Measurements from ENCODE around the gene CD22.
"Not testable (repeated sequence)": the region's sequence is repeated elsewhere in the genome, so short reads cannot be mapped to it uniquely, and the experiment has no call there.

Gene CD22

DNA sequence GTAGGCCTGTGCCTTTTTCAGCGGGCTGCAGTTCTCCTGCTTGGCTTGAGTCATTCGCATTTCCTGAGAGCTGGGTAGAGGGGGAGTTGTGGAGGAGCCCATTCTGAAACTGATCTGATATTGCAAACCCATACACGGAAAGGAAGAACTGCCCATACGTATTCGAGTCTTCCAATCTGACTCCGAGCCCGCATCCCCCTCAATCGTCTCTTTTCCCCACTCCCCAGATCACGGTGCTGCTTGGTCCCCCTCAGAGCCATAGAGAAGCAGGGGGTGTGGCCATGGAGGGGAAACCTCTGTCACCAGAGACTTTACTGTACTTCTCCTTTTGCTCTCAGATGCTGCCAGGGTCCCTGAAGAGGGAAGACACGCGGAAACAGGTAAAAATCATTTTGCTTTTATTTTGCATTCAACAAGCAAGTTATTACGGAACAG lies at the start of gene CD22:
TSS of gene CD22 (plus strand) at position 337 of the 435 bp plus-strand sequence. CDS start 2,854 bp downstream, outside the sequence.
- ATAC-seq: peak; percentile 49
- no peak for DNase-seq

DNA sequence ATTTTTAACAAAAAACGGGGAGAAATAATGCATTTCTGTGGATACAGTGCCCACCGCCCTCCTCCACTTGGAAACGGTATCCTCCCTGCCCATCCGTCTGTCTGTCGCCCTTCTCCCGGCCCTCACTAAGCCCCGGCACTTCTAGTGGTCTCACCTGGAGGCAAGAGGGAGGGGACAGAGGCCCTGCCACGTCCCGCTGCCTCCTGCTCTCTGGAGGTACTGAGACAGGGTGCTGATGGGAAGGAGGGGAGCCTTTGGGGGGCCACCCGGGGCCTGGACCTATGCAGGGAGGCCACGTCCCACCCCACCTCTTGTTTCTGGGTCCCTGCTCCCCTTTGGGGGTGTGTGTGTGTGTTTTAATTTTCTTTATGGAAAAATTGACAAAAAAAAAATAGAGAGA lies 49.6 kb upstream of the CD22 start:
- DNase-seq (no peak), ATAC-seq (no peak)

DNA sequence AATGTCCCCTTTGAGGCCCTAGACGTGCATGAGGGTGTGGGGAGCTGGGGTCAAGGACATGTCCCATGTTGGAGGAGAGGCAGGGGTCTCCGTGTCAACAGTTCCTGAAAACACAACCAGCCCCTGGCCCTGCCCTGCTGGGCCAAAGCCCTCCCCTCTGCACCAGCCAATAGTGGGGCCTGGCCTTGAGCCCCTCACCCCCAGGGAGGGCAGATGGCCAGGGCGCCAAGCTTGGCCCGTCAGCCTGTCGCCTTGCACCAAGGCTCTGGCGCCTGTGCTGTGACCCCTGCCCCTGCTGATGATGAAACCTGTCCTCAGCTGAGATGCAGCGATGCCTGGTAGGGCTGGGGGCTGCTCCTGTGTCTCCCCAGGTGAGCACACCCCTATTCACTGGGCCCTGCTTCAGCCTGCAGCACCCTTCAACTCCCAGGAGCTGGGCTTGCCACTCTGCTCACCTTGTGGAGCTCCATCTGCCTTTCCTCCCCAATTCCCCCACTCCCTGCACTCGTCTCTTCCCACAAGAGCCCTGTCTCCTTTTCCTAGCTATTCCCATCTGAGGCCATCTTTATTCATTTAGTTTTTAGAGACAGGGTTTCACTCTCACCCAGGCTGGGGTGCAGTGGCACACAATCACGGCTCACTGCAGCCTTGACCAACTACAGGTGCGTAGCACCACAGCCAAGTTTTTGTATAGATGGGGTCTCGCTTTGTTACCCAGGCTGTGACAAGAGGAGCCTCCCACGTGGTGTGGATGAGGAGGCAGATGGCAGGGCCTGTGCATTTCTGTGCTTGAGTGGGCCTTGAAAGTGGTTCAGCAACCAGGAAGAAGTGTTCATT lies 48.8 kb upstream of the CD22 start:
- ATAC-seq (no peak), DNase-seq (no peak)

DNA sequence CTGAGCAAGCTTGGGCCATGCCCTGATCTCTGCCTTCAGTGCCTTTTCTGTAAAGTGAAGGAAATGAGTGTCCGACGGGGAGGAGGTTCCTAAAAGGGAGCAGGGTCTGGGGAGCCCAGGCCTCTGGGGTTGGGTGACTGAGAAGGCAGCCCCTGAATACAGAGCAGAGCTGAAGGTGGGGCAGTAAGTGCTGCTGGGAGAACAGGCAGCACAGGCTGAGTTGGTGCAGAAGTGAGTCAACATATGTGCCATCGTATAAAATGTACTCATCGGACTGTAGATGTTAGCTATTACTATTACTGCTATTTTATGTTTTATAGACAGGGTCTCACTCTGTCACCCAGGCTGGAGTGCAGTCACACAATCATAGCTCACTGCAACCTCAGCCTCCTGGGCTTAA lies 47.7 kb upstream of the CD22 start:
- ATAC-seq (no peak), DNase-seq (no peak)

DNA sequence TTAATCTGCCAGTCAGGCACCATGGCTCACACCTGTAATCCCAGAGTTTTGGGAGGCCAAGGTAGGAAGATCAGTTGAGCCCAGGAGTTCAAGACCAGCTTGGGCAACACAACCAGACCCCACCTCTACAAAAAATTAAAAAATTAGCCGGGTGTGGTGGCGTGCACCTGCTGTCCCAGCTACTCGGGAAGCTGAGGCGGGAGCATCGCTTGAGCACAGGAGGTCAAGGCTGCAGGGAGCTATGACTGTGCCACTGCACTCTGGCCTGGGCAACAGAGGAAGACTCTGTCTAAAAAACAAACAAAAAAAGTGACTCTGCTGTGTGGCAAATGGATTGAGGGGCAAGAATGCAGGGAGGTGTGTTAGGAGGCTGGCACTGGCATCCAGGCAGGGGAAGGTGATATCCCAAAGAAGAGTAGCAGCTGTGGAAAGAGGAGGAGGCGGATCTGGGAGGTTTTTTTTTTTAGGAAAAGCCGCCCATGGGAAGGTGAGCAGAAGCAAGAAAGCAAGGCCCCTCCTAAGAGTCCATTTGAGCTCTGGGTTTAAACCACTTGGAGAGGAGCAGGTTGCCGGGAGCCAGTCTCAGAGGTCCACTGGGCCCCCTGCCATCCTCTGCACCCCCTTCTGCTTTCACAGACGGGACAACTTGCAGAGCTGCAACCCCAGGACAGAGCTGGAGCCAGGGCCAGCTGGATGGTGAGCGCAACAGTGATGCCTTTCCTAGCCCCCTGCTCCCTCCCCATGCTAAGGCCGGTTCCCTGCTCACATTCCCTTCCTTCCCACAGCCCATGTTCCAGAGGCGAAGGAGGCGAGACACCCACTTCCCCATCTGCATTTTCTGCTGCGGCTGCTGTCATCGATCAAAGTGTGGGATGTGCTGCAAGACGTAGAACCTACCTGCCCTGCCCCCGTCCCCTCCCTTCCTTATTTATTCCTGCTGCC lies 44.6 kb upstream of the CD22 start:
- no peak for DNase-seq
- no peak for ATAC-seq

DNA sequence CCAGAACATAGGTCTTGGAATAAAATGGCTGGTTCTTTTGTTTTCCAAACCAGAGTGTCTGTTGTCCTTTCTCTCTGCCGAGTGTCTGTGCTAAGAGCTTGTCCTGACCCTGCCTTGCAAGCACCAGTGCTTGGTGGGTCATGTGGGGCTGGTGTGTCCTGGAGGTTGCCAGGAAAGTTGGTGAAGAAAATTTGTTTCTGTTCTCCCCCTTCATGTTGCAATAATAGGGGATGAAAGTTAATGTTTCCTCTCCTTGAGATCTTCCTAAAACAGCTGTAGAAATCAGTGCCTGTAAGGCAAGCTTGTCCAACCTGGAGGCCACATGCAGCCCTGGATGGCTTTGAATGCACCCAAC lies 43.9 kb upstream of the CD22 start:
- no peak for ATAC-seq
- no peak for DNase-seq

DNA sequence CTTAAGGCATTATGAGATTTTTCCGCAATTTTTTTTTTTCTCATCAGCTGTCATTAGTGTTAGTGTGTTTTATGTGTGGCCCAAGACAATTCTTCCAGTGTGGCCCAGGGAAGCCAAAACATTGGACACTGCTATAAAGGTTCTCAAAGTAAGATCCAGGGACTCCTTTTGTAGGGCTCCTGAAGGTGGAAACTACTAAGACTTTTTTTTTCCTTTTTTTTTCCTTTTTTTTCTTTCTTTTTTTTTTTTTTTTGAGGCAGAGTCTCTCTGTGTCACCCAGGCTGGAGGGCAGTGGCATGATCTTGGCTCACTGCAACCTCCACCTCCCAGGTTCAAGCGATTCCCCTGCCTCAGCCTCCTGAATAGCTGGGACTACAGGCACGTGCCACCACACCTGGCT lies 43.5 kb upstream of the CD22 start:
- not testable (repeated sequence) for ATAC-seq, DNase-seq

DNA sequence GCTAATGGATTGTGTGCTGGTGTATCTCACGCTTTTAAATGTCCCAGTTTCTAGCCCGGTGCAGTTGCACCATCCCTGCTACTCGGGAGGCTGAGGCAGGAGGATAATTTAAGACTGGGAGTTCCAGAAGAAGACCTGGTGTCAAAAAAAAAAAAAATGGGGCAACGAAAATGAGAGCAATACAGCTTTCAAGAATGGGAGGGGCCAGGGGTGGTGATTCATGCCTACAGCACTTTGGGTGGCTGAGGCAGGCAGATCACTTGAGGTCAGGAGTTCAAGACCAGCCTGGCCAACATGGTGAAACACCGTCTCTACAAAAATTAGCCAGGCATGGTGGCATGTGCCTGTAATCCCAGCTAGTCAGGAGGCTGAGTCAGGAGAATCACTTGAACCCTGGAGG lies 42.9 kb upstream of the CD22 start:
- not testable (repeated sequence) for DNase-seq, ATAC-seq

DNA sequence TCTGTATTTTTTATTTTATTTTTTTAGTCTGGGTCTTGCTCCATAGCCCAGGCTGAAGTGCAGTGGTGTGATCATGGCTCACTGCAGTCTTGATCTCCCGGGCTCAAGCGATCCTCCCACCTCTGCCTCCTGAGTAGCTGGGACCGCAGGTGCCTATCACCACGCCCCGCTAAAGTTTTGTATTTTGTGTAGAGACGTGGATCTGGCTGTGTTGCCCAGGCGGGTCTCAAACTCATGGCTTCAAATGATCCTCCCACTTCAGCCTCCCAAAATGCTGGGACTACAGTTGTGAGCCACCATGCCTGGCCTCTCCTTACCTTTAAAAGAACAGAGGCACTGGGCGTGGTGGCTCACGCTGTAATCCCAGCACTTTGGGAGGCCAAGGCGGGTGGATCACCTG lies 41.3 kb upstream of the CD22 start:
- ATAC-seq (no peak), DNase-seq (no peak)

DNA sequence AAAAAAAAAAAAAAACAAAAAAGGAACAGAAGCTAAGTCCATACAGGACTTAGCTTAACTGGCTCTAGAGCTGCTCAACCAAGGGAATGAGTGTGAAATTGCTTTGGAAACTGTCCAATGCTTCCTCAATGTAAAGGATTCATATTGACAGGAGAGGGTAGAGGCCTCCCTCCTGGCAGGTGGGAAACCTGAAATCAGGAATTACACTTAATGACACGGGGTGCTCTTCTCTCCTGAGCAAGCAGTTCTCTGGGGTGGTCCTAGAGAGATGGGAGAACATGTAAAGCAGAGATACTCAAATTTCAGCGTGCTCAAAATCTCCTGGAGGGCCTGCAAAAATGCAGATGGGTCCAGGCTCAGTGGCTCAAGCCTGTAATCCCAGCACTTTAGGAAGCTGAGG lies 40.7 kb upstream of the CD22 start:
- ATAC-seq: no peak
- no peak for DNase-seq

DNA sequence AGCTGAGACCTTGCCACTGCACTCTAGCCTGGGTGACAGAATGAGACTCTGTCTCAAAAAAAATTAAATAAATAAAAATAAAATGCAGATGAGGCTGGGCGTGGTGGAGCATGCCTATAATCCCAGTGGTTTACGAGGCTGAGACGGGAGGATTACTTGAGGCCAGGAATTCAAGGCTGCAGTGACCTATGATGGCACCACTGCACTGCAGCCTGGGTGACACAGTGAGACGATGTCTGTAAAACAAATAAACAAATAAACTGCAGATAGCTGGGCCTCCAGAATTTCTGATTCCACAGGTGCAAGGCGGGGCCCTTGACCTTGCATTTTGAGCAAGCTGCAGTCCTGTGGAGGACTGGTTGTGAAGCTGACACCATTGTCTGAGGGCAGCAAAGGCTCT lies 40.1 kb upstream of the CD22 start:
- ATAC-seq: no peak
- no peak for DNase-seq

DNA sequence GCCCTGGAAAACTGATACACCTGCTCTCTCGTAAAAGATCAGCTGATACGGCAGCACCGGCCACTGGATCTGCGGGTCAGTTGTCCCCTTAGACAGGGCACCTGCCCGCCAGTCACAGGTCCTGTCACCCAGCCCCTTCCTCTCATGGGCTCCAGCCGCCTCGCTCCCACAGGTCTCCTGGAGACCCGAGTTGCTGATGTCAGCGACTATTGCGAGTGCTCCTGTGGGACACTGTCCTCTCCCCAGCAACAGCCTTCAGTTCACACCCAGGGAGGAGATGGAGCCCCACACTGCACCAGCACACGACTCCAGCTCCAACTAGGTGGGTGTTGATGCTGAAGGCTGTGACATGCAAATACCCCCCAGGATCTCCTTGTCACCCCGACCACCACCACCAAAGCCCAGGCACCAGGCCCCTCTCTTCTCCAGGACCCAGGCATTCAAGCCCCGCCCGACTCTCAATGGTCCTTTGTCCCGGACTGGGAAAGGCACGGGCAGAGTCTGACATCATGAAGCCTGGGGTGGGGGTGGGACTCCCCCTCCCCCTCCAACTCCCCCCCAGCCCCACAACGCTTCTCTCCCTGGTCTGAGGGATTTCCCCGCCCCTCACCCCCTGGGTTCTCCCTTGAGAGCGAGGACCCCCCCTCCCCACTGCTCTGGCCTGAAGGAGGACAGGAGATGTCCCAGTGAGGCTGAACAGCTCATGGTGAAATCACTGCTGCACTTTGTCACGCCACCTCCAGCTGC lies 38.4 kb upstream of the CD22 start:
- ATAC-seq: no peak
- no peak for DNase-seq

DNA sequence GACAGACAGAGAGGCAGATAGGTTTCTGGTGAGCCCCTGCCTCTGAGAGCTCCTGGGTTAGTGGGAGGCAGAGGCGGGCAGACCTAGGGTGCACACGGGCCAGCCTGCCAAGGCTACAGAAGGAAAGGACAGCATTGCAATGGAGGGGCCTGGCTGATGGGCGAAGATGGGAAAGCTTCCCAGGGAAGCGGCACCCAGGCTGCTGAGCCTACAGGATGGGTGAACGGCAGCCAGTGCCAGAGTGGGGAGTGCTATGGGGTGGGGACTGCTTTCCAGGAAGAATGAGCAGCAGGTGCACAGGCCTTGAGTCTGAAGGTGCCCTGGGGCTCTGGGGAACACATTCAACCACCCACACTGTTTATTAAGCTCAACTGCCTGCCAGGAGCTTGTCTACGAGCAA lies 37.7 kb upstream of the CD22 start:
- ATAC-seq (no peak), DNase-seq (no peak)

DNA sequence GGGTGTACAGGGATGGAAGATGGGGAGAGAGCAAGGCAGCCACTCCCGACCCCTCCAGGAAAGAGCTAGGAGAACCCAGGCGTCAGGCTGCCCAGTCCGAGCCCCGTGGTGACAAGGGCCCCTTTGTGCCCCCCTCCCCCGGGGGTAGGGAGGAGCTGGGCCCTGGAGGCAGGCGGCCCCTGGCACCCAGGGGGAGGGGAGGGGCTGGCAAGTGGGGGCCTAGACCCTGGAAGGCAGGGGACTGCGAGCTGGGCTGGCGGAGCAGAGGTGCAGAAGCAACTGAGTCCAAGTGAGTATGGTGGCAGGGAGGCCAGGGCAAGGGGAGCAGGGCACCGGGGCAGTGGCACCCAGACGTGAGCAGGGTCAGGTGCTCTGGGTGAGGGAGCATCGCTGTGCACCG lies 37.1 kb upstream of the CD22 start, which contains the start of gene MAG:
TSS of gene MAG (plus strand) at position 246 of the 400 bp plus-strand sequence. CDS start 3,248 bp downstream, outside the sequence.
- no peak for DNase-seq
- ATAC-seq: no peak

DNA sequence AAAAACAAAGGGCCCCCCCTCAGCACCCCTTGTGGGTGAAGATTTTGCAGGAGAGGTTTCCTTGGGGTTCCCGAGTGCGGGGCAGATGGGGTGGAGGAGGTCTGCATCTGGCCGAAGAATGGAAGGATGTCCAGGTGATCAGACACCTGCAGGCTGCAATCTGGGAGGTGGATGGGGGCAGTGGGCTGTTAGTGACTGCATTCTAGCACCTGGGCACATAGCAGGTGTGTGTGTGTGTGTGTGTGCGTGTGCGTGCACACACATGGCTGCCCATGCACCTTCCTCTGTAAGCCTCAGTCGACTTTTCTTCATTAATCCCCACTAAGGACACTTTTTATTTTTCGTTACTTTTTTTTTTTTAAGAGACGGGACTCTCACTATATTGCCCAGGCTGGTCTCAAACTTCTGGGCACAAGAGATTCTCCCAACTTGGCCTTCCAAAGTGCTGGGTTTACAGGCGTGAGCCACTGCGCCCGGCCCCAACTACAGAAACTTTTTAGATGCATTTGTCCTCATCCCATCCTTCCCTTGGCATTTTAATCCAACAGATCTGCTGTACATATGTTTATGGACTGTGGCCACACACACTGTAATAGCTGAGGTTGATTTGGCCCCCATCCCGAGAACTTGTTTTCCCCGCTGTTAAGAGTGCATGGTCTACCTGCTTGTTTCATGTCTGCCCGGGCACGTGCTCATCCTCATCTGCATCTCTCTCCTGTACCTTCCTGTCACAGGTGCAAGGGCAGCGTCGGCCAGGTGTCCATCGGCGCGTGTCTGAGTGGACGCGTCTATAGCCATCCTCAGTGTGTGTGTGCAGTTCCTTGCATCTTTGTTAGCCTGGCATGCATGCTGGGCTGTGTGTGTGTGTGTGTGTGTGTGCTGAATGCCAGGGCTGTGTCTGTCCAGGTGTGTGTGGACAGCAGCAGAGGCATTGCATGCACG lies 36.3 kb upstream of the CD22 start:
- DNase-seq (no peak), ATAC-seq (no peak)

DNA sequence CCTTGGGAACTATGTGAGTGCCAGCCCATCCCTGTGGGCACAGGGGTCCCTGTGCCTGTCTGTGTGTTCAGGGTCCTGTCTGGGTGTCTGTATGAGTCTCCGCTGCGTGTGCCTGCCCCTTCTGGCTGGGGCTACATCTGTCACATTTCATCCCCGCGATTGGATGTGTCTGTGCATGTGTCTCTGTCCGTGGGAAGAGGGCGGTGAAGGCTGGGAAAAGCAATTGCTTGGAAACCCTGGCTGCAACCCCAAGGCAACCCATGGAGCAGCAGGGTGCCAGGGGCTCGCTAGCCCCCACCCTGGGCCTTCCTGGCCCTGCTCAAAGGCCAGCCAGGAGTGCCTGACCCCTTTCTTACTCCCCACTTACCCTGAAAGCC lies 35.6 kb upstream of the CD22 start:
- no peak for ATAC-seq
- no peak for DNase-seq

DNA sequence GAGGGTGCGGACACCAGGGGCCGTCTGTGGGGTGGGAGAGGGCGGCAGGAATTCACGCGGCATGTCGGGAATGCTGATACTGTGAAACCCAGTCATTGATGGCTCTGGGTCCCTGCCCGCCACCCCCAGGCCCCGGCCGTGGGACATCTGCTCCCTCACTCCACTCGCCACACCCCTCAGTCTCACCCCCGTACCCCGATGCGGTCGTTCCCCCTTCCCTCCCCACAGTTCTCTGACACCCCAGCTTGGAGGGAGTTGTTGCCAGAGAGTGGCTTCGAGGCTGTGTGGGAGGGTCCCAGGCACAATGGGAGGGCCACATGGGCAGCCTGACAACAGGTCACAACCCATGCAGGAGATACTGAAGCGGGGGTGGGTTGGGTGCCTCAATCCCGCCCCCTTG lies 35.2 kb upstream of the CD22 start:
- DNase-seq (no peak), ATAC-seq (no peak)

DNA sequence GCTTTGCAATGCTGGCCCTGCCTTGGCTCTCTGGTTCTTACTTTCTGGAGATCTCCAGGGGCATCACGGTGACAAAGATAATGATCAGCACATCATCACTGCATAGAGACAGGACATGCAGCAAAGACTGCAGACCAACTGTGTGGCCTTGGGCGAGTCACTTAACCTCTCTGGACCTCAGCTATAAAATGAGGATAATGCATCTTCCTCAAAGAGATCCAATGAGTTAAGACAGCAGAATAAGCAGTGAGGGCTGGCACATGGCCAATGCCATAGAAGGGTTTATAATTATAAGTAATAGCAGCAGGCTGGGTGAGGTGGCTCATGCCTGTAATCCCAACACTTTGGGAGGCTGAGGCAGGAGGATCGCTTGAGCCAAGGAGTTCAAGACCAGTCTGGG lies 34.7 kb upstream of the CD22 start:
- DNase-seq (no peak), ATAC-seq (no peak)

DNA sequence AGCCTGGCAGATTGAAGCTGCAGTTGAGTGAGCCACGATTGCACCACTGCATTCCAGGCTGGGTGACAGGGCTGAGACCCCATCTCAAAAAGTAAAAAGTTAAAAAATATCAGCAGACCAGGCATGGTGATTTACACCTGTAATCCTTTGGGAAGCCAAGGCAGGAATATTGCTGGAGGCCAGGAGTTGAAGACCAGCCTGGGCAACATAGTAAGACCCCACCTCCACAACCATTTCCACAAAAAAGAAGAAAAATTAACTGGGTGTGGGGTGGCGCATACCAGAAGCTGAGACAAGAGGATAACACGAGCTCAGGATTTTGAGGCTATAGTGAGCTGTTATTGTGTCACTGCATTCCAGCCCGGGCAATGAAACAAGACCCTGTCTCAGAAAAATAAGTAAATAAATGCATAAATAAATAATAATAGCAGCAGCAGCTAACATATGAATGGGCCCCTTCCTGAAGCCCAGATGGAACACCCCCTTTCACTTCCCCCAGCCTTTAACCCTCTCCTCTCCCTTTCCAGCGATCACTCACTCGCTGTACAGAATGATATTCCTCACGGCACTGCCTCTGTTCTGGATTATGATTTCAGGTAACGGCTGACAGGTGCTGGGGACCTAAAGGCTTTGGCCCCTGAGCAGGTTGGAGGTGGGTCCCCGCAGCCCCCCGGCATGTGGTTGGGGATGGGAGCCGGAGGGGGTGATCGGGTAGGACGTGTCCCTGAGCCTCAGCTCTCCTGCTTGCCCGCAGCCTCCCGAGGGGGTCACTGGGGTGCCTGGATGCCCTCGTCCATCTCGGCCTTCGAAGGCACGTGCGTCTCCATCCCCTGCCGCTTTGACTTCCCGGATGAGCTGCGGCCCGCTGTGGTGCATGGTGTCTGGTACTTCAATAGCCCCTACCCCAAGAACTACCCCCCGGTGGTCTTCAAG lies 33.9 kb upstream of the CD22 start:
- ATAC-seq (no peak), DNase-seq (no peak)

DNA sequence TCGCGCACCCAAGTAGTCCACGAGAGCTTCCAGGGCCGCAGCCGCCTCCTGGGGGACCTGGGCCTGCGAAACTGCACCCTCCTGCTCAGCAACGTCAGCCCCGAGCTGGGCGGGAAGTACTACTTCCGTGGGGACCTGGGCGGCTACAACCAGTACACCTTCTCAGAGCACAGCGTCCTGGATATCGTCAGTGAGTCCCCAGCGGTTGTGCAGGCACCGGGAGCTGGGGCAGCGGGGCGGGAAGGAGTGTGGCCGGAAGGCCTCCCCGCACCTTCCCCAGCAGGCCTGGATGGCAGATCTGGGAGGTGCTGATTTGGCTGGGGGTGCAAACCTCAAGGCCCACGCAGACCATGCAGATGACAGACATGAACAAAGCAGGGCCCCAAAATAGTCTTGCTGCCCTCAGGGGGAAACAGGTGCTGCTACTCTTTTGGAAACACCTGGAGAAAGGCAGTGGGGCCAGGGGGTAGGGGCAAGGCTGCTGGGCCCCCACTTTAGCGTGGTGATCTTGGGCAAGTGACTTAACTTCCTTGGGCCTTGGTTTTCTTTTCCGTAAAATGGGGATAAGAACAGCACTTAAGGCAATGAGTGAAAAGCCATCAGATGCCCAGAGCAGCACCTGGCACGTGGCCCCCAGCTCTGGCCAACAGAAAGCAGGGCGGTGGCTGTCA lies 33.1 kb upstream of the CD22 start:
- DNase-seq: peak; percentile 46
- peak; percentile 48 for ATAC-seq

Data from stimulated activated naive CD8-positive, alpha-beta T cell treated with anti-CD3 and anti-CD28 coated beads, Interleukin-15, Interleukin-2, amounts not matched to agents 100 U/mL and 50 U/mL, for 24 hours (primary cell).